GM18909 (cell line): ENCODE data around the gene RAB29.
"Not testable (repeated sequence)": the region's sequence is repeated elsewhere in the genome, so short reads cannot be mapped to it uniquely, and the experiment has no call there.

Experiments
- ATAC-seq: cut with Tn5 transposase; IDR thresholded peaks from one replicate; pipeline ENCODE4 v1.9.1; 2021; ENCODE audit warnings: mild to moderate bottlenecking; ENCODE audit not compliant: unreplicated experiment, poor library complexity

Gene RAB29, protein sequence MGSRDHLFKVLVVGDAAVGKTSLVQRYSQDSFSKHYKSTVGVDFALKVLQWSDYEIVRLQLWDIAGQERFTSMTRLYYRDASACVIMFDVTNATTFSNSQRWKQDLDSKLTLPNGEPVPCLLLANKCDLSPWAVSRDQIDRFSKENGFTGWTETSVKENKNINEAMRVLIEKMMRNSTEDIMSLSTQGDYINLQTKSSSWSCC

DNA sequence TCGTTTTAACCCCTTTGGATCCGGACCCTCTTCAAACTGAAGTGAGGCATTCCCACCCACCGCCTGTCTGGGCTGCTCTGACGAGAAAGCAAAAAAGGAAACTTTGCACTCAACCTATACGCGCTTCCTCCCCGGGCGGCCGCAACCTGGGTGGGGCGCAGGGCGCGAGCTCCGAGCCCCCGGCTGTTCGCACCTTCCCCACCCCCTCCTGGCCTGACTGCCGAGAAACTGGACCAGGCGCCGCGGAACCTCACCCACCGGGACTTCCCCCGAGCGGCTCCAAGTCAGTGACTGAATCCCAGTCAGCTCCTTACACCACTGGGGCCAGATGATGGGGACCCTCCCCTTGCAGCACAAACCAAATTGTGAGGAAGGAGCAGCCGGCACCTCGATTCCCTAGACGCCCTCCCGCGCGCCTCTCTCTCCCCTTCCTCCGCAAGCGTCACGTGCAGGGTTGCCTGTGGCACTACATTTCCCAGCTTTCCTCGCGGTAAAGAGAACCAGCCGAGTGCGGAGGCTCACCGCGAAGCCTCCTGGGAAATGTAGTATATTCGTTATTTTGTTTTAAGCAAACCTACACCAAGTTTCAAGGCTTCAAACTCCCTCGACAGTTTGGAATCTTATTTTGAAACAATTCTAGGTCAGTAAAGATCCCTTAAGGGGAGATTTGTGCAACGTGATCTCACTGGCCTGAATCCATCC is at the start of gene RAB29:
Gene RAB29 (minus strand): TSS at position 468 of the 702 bp plus-strand sequence. CDS start 526 bp downstream, outside the sequence.
- peak; percentile 86 for ATAC-seq

DNA sequence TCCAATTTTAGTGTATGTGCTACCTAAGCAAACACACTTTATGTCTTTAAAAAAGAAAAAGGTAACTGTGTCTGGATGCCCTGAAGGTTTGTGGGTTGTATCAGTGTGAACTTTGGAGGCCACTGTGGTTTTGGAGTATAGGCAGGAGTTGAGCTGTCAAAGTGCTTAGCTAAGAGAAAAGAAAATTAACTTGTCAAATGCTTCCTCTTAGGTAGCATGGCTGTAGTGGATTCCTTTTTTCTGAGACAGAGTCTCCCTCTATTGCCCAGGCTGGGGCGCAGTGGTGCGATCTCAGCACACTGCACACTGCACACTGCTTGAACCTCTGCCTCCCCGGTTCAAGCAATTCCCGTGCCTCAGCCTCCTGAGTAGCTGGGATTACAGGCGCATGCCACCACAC is 48.9 kb upstream of the RAB29 start:
- no peak for ATAC-seq

DNA sequence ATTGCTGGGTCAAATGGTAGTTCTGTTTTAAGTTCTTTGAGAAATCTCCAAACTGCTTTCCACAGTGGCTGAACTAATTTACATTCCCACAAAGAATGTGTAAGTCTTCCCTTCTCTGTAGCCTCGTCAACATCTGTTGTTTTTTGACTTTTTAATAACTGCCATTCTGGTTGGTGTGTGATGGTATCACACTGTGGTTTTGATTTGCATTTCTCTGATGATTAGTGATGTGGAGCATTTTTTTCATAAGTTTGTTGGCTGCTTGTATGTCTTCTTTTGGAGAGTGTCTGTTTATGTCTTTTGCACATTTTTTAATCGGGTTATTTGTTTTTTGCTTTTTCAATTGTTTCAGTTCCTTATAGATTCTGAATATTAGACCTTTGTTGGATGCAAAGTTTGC is 48.0 kb upstream of the RAB29 start:
- ATAC-seq: not testable (repeated sequence)

DNA sequence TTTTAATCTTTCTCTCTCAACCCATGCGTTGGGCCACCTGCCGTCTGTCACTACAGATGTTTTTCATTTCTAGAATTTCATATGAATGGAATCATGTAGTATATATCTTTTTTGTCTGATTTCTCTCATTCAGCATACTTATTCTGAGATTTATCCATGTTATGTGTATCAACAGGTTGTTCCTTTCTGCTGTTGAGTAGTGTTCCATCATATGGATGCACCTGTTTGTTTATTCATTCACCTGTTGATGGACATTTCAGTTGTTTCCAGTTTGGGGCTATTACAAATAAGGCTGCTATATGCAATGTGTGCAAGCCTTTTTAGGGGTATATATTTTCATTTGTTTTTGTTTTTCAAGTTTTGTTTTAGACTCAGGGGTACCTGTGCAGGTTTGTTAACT is 47.1 kb upstream of the RAB29 start:
- no peak for ATAC-seq

DNA sequence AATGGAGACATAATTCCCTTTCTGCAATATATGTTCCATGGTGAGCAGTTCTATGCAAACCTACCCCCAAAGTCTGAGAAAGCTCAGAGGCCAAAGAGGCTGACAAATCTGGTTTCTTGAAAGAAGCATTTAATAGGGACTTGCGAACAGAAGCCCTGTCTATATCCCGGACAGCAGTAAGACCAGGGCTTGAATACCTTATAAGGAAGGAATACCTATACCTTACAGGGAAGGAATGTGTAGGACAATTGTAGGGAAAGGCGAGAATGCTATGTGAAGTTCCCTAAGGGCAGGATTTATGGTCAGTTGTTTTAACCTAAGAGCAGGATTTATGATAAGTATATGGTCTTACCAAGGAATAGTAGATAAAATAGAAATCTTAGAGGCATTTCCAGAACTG is 42.7 kb upstream of the RAB29 start:
- ATAC-seq: no peak

DNA sequence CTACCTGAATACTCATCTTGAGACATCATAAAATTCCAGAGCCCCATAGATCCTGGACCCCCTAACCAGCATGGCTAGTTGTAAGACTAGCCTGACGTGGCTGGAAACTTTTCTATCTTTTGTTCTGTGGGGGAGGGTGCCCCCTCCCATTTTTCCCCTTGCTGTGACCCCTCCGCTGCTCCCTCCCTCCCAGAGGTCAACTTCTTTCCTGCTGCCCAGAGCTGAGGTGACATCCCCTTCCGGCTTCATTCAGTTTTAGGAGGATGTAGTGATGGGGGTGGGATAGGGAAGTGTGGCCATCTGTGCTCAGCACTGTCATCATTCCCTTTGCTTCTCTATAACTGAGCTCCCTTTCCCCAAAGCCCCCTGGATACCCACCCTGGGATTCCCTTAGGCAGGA is 42.1 kb upstream of the RAB29 start:
- no peak for ATAC-seq

DNA sequence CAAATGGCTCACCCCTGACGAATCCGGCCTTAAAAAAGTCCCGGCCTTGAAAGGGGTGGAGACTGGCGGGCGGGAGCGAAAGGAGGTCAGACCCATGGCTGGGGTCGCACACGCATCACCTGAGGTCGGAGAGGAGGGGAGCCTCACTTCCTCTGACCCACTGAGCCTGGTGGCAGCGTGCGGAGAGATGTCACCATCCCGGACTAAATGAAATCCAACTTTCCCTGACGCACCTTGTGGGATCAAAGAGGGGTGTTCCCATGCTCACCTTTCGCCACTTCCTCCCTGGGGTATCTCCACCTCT is 38.4 kb upstream of the RAB29 start:
- no peak for ATAC-seq

DNA sequence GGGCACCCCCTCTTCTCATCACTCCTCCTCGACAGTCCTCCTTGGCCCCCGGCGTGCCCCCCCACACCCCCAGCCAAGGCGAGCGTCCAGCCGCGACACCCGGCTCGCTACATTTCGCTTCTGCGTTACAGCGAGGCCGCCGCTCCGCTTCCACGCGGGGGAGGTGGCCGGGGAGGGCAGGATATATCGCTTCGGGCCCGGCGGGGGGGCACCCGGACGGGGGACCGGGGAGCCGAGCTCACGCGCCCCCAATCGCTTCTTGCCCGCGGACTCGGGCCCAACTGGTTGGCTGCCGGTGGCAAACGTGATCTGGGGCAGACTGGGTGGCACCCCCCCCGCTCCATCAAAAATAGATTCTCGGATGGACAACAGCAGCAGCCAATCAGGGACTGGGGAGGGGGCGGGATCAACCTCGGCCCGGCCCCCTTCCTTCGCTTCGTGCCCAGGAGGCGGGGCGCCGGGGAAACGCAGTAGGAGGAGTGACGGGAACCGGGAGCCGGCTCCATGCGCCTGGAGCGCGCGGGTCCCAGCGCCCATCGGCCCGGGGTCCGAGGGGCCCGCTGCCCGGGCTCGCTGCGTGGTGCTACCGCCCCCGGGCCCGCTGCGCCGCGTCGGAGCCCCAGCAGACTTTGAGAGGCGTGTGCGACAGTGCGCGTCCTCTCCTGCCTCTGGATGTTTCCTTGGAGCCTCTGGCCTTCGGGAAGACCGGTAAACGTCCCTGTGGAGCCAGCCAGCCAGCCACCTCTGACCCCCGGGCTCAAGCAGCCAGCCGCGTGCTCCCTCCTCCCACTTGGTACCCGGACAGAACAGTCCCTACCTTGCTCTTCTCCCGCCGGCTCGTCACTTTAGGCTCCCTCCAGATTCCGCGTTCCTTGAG is 37.8 kb upstream of the RAB29 start, which contains the start of gene SLC41A1:
Gene SLC41A1 (minus strand): TSS at position 321 of the 877 bp plus-strand sequence. CDS start 2,757 bp downstream, outside the sequence.
- ATAC-seq: peak; percentile 82

DNA sequence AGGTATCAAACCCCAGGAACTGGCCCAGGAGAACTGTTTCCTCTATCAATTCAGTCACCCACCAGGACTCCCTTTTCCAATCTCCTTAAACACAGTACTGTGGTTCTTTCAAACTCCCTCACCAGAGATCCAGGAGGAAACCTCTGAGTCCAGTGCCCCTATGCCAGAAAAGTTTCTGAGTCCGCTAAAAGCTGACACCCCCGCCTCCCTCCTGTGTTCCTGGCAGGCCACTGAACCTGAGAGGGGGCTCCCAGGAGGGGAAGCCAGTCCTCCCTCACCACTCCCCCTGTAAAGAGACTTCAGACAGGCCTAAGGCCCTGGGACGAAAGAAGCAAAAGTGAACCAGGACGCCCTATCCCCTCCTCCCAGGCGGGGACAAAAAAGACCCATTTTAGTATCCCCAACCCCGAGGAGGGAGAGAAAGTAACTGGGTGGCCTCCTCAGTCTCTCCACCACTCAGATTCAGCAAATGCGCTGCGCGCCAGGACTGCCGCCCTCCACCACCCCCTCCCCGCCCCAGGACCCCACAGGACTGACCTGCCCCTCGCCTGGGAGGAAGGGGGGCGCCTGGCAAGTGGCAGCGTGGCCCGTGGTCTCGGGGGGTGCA is 37.1 kb upstream of the RAB29 start:
- peak; percentile 6 for ATAC-seq

DNA sequence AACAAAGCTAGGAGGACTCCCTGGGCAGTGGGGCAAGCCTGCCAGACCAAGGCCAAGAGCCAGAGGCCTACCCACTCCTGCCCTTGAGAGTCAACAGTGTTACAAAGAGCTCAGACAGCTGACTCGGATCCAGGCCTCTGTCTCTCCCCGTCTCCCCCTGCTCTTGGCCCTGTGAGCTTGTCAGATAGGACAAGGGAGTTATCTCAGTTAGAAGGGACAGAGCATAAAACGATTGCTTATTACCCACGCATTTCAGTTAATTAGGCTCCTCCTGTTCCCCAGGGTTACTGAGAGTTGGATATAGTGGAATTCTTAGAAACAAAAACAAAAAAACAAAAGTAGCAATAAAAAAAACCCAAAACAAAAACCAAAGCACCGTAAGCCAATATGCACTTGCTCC is 36.4 kb upstream of the RAB29 start:
- ATAC-seq: no peak

DNA sequence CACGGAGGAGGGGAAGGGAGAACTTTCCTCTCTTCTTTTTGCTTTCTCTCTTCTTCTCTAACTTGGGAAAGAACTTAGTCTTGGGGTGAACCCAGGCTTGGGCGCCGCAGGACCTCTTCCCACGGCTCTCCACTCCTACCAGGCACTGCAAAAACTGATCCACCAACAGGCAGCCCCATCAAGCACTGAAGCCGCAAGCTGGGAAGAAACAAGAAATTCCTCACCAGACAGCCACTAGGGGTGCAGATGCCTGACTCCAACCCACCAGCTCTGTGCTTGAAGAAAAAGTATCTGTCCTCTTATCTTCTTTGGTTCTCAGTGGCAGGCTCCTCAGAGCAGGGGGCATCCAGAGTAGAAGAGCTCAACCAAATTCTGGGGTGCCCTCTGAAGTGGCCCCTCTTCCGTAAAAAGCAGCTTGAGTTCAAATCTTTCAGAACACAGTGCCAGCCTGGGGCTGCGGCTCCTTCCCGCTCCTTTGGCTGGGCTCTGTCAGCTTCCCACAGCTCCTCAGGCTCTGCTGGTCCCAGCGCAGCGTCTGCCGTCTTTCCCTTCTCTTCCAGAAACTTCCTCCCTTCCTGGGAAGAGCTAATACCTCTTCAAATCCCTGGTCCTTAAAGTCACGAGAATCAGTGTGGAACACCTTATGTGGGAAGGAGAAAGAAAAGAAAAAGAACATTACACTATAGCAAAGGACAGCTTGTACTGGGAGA is 35.3 kb upstream of the RAB29 start:
- ATAC-seq: no peak

DNA sequence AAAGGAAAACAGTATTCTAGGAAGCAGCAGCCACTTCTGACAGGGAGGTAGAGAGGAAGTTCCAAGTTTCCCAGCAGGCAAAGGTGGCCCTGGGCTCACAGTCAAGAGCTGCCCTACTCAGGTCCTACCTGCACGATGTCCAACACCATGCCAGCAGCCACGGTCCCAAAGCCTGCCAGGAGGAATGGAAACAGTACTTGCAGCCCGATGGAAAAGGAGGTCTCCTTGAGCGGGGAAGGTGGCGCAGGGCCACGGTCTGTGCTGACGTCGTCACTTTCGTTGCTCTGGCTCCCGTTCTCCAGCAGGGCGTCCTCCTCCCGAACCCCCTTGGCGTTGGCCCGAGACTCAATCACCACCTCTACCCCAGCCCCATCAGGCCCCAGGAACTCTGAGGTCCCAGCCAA is 34.7 kb upstream of the RAB29 start:
- no peak for ATAC-seq

DNA sequence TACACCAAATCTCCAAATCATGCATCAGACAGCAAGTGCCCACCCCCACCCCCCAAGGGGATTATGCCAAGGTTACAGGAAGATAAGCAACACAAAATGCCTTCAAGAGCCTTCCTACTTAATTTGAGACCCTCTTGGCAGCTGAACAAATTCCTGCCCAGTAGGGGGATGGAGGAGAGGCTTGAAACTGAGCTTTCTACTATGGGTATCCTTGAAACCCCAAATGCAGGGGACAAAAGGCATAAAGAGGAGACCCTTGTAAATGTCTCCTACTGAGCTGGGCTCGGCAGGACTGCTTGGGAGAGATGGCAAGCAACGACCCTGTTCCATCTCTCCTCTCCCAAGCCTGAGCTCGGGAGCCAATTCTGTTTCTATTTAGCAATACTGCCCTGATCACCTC is 34.2 kb upstream of the RAB29 start:
- ATAC-seq: no peak

DNA sequence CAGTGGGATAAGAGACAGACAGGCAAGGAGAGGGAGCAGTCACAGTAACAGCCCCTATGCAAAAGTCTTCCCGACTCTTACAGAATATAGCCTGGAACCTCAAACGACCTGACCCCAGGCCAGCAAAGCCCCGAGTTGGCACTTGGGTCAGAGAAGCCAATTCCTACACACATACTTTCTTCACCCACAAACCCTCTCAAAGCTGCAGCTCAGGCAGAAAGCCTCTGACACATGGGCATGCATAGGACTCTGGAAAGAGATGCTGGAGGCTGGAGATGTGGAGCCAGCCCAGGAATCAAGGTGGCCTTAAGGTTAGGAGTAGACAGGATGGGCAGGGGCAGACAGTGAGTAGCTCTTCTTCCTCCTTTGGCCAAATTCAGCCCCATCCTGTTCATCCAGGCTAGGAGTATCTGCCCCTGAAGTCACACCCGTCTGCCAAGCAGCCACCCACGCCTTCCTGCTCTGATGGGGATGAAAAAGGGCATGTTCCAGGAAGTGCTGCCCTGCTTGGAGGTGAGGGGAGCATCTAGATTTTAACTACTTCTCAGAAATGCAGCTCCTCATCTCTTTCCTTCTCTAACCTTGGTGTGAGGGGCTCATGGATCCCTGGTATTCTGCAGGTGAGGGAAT is 29.9 kb upstream of the RAB29 start:
- no peak for ATAC-seq

DNA sequence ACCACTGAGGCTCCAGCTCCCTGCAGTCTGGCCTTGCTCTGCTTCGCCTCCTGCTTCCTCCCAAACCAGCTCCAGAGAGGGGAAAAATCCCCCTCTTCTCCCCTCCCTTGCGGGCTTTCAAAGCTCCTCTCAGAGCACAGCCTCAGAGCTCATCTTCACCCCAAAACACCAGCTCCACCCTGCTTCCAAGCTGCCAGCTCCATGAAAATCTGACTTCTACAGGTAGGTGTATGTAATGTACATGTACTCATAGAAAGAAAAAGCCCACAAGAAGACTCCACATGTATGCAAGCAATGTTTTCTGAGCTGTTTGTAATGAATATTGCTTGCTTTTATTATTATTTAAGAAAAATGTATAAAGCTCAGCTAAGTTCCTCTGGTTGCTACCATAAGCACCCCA is 29.3 kb upstream of the RAB29 start:
- no peak for ATAC-seq

DNA sequence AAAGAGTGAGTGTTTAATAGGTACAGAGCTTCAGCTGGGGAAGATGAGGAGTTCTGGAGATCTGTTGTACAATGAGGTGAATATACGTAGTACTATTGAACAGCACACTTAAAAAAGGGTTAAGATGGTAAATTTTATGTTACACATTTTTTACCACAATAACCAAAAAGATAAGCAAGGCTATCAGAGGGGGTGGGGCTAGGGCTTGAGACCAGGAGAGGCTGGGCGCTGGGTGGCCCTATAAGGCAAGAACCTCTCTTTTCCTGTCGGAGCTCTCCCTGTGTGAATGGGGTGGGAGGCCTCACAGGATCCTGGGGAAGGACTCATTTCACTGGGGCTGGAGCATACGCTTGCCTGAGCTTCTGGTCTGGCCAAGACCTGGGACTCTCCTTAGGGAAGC is 28.7 kb upstream of the RAB29 start:
- ATAC-seq: no peak

DNA sequence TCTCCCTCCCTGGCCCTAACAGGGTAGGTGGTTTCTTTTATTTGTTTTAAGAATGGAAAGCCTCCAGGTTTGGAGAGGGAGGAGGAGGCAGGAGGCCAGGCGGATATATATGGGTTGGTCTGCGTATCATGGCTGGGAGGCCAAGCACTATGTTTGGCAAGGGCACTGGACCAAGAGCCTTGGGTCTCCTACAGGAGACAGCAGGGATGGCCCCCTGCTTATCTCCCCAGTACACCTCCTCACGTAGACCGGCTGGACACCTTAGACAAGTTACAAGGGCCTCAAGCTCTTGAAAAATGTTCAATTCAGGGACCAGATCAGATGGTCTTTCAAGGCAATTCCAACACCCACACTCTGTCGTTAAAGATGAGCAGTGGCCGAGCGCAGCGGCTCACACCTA is 26.8 kb upstream of the RAB29 start:
- ATAC-seq: no peak

DNA sequence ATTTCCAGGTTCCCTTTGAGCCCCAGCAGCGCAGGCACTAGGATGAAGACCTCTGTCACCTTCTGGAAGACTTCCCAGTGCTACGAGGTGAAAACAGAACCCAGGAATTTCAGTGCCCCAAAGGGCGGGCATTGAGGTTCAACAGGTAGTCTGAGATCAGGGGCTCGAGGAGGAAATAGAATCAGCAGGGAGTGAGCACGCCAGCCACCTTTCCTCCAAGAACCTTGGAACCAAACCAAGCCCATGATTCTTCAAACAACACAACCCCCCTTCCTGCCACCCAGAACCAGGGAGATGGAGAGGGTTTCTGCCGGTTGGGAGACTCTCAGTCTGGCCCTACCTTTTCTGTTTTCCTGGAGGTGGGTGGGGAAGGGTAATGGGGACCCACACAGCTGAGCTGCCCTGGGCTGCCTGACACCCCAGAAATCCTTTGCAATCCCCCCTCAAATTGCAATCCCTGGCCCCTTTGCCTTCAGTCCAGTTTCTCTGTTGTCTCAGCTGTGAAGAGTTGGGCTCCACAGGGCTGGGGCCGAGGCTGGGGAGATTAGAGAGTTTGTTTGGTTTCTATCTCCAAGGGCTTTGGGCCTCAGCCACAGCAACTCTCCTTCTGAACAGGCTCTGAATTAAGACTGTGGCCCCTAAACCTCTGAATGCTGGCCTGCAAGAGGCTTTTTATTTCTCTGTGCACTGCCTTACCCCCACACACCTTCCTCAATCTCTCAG is 25.9 kb upstream of the RAB29 start:
- ATAC-seq: no peak

DNA sequence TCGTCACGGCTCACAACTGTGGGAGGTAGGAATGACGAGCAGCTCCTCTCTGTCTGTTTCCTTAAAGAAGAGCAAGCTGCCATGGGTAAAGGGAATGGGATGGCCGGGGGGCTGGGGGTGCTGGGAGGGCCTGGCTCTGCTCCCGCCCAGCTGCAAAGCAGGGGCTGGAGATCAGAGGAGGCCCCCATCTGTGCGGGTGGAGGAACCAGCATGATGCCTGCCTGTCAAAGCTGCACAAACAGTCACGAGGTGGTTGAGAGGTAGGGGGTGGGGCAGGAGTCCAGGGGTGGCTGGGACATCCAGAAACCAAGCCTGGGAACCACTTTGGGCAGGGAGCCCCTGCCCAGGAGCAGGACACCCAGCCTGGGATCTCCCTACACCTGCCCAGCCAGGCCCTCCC is 25.1 kb upstream of the RAB29 start:
- ATAC-seq: no peak
